Stromal cell of bone marrow (primary cell): Measurements from ENCODE around the gene ASAP3.
A peak's percentile ranks its signal among the peaks of the same experiment; 100 is the strongest.
"Not testable (repeated sequence)": the region's sequence is repeated elsewhere in the genome, so short reads cannot be mapped to it uniquely, and the experiment has no call there.

Source experiments
- DNase-seq: peaks from one replicate; pipeline ENCODE4 v3.0.0-alpha.2; 2012; ENCODE audit warnings: low read depth

Gene ASAP3

GRCh38 chr1:23514111-23514679, 30.2 kb upstream of the ASAP3 start:
- DNase-seq = no peak

DNA sequence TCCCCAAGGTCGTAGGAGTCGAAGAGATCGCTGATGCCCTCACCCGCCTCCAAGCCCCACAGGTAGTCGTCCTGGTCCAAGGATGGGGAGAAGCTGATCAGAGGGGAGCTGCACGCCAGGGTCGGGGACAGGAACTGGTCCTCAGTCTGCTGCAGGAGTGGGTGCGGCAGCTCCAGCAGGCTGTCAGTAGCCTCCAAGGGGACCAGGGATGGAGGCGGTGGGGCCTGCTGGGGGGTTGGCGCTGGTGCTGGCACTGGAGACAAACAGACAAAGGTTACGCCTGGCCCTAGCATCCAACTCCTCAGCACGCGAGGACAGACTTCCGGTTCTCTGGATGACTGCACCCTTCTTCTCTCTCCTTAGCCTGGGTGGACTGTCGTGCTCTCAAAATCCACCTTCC, 25.9 kb upstream of the ASAP3 start:
- DNase-seq = no peak

DNA sequence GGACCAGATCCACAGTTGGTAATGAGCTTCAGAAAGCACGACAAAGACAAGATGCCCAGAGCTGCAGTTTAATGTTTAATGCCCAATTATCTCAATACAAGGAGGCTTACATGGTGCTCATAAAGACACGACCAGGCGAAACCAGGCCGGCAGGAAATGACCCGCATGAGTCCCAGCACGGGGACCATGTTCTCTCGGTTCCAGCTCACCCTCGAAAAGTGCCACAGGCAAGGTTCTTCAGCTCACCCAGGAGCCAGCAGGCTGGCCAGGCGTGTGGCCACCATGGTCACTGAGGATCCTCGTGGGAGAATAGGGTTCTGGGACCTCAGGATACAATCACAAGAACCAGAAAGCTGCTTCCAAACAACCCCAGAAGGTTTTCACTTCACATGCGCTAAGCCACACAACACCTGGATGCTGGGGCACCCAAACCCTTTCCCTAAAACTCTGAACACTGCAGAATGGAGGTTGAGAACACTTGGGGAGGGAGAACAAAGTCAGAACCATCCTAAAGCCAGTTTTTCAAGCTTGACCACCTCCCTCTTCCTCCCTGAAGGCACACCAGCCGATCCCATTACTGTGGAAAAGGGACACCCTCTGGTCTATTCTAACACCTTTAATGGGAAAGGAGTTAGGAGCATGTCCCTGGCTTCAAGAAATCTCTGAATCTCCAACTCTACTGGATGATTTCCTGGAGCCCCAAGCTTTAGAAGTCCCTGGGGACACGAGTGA, 22.6 kb upstream of the ASAP3 start:
- DNase-seq = no peak

DNA sequence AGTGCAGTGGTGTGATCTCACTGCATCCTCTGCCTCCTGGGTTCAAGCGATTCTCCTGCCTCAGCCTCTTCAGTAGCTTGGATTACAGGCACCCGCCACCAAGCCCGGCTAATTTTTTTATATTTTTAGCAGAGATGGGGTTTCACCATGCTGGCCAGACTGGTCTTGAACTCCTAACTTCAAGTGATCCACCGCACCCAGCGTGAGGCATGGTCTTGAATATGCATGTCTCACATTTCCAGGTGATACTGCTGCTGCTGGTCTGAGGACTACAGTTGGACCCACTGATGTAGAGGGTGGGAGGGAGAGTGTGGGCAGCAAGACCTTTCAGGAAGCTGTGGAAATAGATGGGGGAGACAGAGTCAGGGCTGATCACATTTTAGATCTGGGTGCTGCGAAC, 21.9 kb upstream of the ASAP3 start:
- no peak for DNase-seq

GRCh38 chr1:23504156-23504555, 20.2 kb upstream of the ASAP3 start:
- not testable (repeated sequence) for DNase-seq

GRCh38 chr1:23502951-23503350, 19.0 kb upstream of the ASAP3 start:
- no peak for DNase-seq

GRCh38 chr1:23500466-23500865, 16.5 kb upstream of the ASAP3 start:
- DNase-seq = no peak

DNA sequence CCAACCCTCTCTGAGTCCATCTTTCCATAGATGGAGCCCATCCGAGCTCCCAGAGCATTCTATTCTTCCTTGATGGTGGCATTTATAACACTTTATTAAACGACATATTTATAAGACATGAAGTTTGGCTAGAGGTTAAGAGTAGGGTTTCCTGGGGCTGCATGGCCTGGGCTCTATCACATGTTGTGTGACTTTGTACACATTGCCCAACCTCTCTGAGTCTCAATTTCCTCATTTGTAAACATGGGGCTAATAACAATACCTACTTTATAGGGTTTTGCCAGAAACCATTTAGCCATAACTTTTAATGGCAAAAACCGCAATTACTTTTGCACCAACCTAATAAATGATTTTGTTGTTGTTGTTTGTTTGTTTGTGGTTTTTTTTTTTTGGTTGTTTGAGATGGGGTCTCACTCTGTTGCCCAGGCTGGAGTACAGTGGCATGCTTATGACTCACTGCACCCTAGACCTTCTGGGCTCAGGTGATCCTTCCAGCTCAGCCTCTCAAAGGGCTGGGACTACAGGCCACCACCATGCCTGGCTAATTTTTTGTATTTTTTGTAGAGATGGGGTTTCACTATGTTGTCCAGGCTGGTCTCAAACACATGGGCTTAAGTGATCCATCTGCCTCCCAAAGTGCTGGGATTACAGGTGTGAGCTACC, 13.9 kb upstream of the ASAP3 start:
- DNase-seq = no peak

DNA sequence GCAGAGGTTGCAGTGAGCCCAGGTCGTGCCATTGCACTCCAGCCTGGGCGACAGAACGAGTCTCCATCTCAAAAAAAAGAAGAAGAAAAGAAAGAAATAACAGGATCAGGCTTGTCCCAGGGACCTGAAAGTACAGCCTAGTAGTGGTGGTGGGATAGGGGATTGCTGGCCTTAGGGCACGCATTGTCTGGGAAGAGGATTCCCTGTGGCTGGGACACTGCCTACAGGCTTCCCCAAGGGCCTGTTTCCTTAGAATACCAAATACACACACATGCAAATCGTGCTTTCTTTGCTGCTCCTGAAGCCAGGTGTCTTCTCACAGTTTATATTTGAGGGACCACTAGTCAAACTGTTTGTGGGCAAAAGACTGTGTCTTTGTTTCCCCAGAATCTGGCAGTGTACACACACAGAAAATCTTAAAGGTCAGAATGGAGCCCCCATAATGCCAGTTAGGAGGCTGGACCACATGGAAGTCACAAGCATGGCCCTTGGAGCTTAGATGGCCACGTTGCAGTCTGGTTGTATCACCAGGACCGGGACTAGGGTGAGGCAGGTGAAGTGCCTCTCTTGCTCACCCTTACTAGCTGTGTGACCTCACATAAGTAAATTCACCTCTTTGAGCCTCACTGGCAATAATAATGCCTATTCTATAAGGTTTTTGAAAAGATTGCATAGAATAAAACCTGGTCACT, 12.7 kb upstream of the ASAP3 start:
- no peak for DNase-seq

GRCh38 chr1:23494836-23495235, 10.9 kb upstream of the ASAP3 start:
- not testable (repeated sequence) for DNase-seq

GRCh38 chr1:23492776-23493175, 8.8 kb upstream of the ASAP3 start:
- DNase-seq = not testable (repeated sequence)

DNA sequence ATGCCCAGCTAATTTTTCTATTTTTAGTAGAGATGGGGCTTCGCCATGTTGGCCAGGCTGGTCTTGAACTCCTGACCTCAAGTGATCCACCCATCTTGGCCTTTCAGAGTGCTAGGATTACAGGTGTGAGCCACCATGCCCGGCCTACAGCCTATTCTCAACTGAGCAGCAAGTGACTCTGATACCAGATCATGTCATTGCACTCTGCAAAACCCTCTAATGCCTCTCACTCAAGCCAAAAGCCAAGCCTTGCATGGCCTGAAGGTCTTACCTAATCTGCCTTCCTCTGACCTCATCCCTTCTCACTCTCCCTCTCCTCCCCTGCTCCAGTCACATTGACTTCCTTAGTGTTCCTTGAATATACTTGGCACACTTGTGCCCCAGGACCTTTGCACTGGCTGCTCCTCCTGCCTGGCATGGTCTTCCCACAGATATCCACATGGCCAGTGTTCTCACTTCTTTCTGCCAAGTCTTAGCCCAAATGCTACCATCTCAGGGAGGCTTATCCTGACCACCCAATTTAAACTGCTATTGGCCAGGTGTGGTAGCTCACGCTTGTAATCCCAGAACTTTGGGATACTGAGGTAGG, 8.2 kb upstream of the ASAP3 start:
- DNase-seq = no peak

DNA sequence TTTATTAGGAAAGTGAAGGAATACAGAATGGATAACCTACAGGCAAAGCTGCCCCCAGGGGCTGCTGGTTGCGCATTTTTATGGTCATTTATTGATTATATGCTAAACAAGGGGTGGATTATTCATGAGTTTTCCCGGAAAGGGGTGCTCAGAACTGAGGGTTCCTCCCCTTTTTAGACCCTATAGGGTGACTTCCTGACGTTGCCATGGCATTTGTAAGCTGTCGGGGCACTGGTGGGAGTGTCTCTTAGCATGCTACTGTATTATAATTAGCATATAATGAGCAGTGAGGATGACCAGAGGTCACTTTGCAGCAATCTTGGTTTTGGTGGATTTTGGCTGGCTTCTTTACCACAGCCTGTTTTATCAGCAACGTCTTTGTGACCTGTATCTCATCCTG, 5.9 kb upstream of the ASAP3 start:
- DNase-seq = no peak

GRCh38 chr1:23485002-23485332, 988 bp upstream of the ASAP3 start:
- DNase-seq = no peak

DNA sequence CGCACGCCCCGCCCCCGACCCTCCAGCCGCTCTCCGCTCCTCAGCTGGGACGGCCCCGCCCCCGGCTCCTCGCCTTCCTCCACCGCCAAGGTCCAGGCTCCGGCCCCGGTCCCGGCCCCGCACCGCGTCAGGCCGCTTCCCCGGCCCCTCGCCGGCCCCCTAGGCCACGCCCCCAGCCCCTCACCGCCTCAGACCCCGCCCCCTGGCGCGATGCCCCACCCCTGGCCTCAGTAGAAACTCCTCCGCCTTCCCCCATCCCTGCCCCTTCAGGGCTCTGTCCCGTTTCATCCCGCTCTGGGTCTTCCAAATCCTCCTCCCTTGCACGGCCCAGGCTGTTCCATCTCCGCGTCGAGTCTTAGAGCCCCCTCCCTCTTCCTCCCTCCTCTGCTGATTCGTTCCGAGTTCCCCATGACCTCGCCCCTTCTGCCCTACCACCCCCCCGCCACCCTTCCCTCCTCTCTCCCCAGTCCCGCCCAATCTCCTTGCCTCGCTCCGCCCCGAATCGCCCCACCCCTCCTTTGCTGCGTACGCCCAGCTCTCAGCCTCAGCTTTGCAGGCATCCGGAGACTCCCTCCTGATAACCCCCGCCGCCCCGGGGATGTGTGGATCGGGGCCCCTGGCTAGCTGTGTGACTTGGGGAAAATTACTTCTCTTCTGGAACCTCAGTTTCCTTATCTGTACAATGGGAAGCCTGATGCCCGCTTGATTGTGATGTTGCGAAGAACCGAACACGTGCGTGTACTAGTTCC, 448 bp upstream of the ASAP3 start:
- DNase-seq = peak; percentile 88

DNA sequence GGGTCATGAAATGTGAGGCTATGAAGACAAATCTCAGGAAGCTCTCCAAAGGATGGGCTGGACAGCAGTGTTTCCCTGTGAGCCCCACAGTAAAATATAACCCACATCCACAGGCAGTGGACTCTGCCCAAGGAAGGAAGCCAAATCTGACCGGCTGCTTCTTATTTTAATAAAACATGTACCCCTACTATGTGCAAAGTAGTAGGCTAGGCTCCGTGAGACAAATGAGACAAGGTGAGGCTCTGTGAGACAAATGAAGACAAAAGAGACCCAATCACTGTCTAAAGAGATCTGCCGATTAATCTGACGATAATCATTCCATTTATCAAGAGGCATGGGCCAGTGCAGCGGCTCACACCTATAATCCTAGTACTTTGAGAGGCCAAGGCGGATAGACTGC, 2.1 kb downstream of the ASAP3 start:
- no peak for DNase-seq

GRCh38 chr1:23481026-23481597, 2.9 kb downstream of the ASAP3 start:
- no peak for DNase-seq

DNA sequence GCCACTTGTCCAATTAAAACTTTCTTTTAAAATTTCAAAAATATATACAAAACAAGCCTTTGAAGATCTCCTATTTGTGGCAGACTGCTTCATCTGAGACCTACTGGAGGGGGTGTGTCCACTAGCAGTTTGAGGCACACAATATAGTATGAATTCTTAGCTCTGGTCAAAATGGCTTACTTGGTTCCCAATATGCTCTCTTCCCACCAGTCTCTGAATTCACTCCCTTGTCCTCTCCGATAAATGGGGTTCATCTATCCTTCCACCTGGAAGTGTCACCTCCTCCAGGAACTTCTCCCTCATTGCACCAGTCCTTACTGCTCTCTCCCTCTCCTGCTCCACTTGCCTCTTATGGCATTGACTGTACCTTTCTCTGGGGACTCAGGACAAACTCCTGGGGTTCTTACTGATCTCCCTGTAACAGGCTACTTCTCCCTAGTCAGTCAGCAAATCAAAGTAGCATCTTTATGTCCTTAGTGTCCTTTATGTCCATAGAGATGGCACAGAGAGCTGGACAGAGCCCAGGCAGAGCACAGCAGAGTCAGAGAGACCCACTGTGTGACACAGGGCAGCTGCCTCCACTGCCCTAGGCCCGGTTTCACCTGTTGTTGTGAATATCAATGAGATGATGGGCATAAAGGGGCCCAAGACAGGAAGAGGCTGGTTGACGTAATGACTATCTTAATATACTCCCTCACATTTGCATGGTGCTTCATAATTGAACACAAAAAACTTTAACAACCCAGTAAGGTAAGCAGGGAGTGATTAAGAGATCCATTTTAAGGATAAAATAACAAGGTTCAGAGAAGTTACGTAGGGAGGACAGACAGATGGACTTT, 3.6 kb downstream of the ASAP3 start:
- DNase-seq = no peak

- no peak for DNase-seq
These were observed 4.4 kb downstream of the ASAP3 start for GRCh38 chr1:23479666-23479941.

DNA sequence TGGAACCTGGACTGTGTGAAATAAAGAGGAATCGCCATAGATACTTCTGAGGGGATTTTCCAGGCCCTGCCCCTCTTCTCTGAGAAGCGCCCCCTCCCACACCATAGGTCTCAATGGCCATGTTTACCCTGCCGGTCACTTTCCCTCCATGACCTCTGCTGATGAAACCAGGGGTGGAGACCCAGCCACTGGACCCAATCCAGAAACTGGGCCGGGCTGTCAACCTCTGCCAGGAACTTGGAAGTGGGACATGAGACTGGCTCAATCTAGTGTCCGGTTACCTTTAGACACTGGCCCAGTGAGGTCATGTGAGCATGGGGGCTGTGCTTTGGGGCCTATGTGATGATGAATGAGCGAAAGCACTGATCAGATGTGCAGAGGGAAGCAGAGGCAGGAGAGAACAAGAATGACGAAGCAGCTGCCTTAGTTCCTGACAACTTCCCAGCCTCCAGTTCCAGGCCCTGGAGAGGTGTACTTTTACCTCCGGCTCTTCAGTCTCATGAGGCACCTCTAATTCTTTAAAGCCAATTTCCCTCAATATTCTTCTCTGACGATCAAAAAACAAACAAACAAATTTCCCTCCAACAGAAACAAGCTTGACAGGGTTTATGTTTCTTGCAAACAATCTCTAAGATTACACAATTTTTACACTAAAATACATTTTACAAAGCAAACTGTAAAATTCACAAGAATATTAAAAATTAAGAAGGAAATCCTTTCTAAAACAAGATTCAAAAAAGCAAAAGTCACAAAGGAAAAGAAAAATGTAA, 4.9 kb downstream of the ASAP3 start:
- DNase-seq = peak; percentile 92
